Diencephalon (tissue), 1 donor: ENCODE measurements around the gene CAAP1. TPM values are rescaled to one million over a fixed set of nuclear protein-coding genes. Genes with fewer than 3 reads are reported as not detected.

ENCODE experiments used
- small RNA-seq: library from RNA; depleted of rRNA; stranded (forward); fragments of <200 nt; gene quantifications from one replicate; pipeline ENCODE3, GENCODE V24; 2014
- total RNA-seq: library from RNA; depleted of rRNA; stranded (reverse); fragments of >200 nt; gene quantifications from one replicate; pipeline ENCODE4 v1.2.3, GENCODE V29; 2014

Gene CAAP1, protein sequence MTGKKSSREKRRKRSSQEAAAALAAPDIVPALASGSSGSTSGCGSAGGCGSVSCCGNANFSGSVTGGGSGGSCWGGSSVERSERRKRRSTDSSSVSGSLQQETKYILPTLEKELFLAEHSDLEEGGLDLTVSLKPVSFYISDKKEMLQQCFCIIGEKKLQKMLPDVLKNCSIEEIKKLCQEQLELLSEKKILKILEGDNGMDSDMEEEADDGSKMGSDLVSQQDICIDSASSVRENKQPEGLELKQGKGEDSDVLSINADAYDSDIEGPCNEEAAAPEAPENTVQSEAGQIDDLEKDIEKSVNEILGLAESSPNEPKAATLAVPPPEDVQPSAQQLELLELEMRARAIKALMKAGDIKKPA
- 16.6 TPM for total RNA-seq

DNA sequence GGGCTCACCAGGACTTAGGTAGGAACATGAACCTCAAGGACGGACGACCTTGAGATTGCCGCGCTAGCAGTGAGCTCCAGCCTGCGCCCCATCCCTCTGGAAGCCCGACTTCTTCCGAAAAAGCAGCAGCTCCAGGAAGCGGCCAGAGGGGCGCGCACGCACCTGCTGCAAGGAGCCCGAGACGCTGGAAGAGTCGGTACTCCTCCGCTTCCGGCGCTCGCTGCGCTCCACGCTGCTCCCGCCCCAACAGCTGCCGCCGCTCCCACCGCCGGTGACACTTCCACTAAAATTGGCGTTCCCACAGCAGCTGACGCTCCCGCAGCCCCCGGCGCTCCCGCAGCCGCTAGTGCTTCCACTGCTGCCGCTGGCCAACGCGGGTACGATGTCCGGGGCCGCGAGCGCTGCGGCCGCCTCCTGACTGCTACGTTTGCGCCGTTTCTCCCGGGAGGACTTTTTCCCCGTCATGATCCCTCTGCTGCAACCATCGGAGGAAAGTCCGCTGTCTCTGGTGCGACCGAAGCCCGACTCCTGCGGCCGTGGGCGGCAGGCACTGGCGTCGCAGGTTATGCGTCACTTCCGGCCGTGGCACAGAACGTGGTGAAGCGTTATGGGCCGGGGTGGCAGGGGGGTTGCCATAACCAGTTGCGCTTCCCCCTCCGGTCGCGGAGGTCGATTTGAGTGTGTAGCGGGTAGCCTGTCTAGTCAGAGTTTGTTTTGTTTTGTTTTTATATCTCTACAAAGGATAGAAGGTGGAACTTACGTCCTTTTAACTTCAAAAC, at the start of gene CAAP1:
Gene CAAP1, minus strand, starts transcription at position 552 of the 779 bp plus-strand sequence. Its CDS starts 87 bp downstream, at position 465.

Small RNA genes within 50 kb of the gene (small RNA-seq; reads per million reads assigned to genes)
- gene RF00322 (not detected), gene RN7SL100P (not detected)

Other genes with a start within 250 kb of the CAAP1 start
- 52.4 TPM for gene PLAA, start 54.4 kb upstream of the CAAP1 start, total RNA-seq
- 22.6 TPM for gene IFT74, start 63.6 kb upstream of the CAAP1 start, total RNA-seq
- not detected for gene LRRC19, start 112.9 kb upstream of the CAAP1 start, total RNA-seq
- 10.6 TPM for gene TEK, start 216.4 kb upstream of the CAAP1 start, total RNA-seq